Neural crest cell (in vitro differentiated cells): Measurements from ENCODE around the gene RPL9. TPM values are rescaled to one million over a fixed set of nuclear protein-coding genes. Genes with fewer than 3 reads are reported as not detected.
"Not testable (repeated sequence)": the region's sequence is repeated elsewhere in the genome, so short reads cannot be mapped to it uniquely, and the experiment has no call there.

Experiments used
- DNase-seq: peaks from one replicate; pipeline ENCODE4 v3.0.0; 2021; ENCODE audit warnings: low read depth, mixed read lengths, low spot score
- H3K27ac Mint-ChIP-seq: one replicate; pipeline ENCODE4 v1.8.0; 2021; ENCODE audit warnings: mild to moderate bottlenecking, mixed read lengths; ENCODE audit not compliant: unreplicated experiment
- H3K27me3 Mint-ChIP-seq: 2 replicates; pipeline ENCODE4 v1.8.0; 2021; ENCODE audit warnings: low read depth, mild to moderate bottlenecking, mixed read lengths
- H3K36me3 Mint-ChIP-seq: 2 replicates; pipeline ENCODE4 v1.8.0; 2021; ENCODE audit warnings: low read depth, mild to moderate bottlenecking, mixed read lengths
- H3K4me1 Mint-ChIP-seq: 2 replicates; pipeline ENCODE4 v1.8.0; 2021; ENCODE audit warnings: mixed read lengths
- H3K4me3 Mint-ChIP-seq: one replicate; pipeline ENCODE4 v1.8.0; 2021; ENCODE audit warnings: mild to moderate bottlenecking, mixed read lengths
- H3K9me3 Mint-ChIP-seq: 2 replicates; pipeline ENCODE4 v1.8.0; 2021; ENCODE audit warnings: mixed read lengths
- CTCF ChIP-seq: fragments of 200-600 bp; sonication (generic); conservative IDR thresholded peaks from 2 replicates; pipeline ENCODE4 v1.5.0; 2021; ENCODE audit warnings: antibody characterized with exemption, mild to moderate bottlenecking
- total RNA-seq: library from RNA; stranded (reverse); gene quantifications from 2 replicates; pipeline ENCODE4 v1.2.1, GENCODE V29; 2021

RPL9 gene
- total RNA-seq, 1 donor from 2014 or later, result 1,529 TPM

- H3K4me1 Mint-ChIP-seq, result no peaks in the 10 kb centered on the region
- no peak overlapping the region for H3K4me3 Mint-ChIP-seq
- H3K27me3 Mint-ChIP-seq, result no peaks in the 10 kb centered on the region
- no peak for TF ChIP-seq CTCF
- H3K27ac Mint-ChIP-seq, result no peak overlapping the region
- no peaks in the 10 kb centered on the region for H3K9me3 Mint-ChIP-seq
- no peaks in the 10 kb centered on the region for H3K36me3 Mint-ChIP-seq
- DNase-seq, result no peak
Observed at GRCh38 chr4:39427520-39428114, 31.1 kb downstream of the RPL9 start.

DNA sequence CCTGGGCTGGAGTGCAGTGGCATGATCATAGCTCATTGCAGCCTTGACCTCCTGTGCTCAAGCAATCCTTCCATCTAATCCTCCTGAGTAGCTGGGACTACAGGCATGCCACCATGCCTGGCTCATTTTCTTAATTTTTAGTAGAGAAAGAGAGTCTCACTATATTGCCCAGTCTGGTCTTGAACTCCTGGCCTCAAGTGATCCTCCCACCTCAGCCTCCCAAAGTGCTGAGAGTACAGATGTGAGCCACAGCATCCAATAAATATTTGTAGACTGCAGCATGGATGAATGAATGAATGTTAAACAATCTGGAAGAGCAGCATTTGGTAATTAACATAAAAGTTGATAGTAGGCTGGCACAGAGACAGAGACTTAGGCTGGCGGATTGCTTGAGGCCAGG lies 32.0 kb downstream of the RPL9 start:
- DNase-seq, result no peak
- no peaks in the 10 kb centered on the region for H3K27me3 Mint-ChIP-seq
- no peak overlapping the region for H3K4me3 Mint-ChIP-seq
- no peak overlapping the region for H3K27ac Mint-ChIP-seq
- H3K36me3 Mint-ChIP-seq, result no peaks in the 10 kb centered on the region
- H3K4me1 Mint-ChIP-seq, result no peaks in the 10 kb centered on the region
- TF ChIP-seq CTCF, result no peak
- H3K9me3 Mint-ChIP-seq, result no peaks in the 10 kb centered on the region

GRCh38 chr4:39425297-39425696 lies 33.4 kb downstream of the RPL9 start:
- DNase-seq, H3K4me1 Mint-ChIP-seq, H3K27me3 Mint-ChIP-seq, H3K9me3 Mint-ChIP-seq, H3K27ac Mint-ChIP-seq, H3K36me3 Mint-ChIP-seq, H3K4me3 Mint-ChIP-seq: not testable (repeated sequence)

GRCh38 chr4:39422247-39422646 lies 36.5 kb downstream of the RPL9 start:
- H3K9me3 Mint-ChIP-seq, result no peaks in the 10 kb centered on the region
- no peaks in the 10 kb centered on the region for H3K27me3 Mint-ChIP-seq
- H3K36me3 Mint-ChIP-seq, result no peaks in the 10 kb centered on the region
- no peak for DNase-seq
- H3K4me3 Mint-ChIP-seq, result no peak overlapping the region
- no peak for TF ChIP-seq CTCF
- no peak overlapping the region for H3K27ac Mint-ChIP-seq
- H3K4me1 Mint-ChIP-seq, result no peaks in the 10 kb centered on the region

DNA sequence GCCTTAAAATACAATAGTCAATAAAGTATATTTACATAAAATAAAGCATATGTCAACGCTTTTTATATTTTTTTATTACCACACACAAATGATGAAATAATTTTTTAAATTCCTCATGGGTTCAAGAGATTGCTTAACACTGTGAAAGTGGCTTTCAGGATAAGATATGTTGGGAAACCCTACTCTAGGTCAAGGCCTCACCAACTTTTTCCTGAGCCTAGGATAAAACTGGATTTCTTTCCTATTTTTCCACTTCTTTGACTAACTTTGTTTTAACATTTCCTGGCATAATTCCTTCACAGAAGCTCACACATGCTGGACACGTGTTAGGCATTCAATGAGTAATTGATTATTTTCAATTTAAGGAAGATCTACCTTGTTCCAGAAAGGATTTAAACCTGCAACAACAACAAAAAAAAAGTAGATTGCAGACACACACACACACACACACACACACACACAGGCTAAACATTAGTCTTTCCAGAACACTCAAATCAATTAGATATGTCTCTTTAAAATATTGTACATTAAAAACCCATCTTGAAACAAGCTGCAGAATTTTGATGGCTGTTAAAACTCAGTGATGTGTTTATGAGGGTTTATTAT lies 42.9 kb downstream of the RPL9 start:
- H3K36me3 Mint-ChIP-seq, result no peaks in the 10 kb centered on the region
- DNase-seq, result no peak
- H3K9me3 Mint-ChIP-seq, result no peaks in the 10 kb centered on the region
- H3K4me1 Mint-ChIP-seq, result no peaks in the 10 kb centered on the region
- H3K27ac Mint-ChIP-seq, result no peak overlapping the region
- no peak overlapping the region for H3K4me3 Mint-ChIP-seq
- no peak for TF ChIP-seq CTCF
- no peaks in the 10 kb centered on the region for H3K27me3 Mint-ChIP-seq

DNA sequence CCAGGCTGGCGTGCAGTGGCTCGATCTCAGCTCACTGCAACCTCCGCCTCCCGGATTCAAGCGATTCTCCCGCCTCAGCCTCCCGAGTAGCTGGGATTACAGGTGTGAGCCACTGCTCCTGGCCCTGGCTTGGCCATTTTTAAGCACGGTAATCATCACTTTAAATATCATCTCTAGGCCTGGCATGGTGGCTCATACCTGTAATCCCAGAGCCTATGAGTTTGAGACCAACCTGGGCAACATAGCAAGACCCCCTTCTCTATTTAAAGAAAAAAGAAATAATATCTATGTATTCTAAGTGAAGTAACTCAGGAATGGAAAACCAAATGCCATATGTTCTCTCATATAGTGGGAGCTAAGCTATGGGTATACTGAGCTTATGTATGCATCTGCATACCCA lies 47.2 kb downstream of the RPL9 start:
- H3K4me3 Mint-ChIP-seq, H3K27me3 Mint-ChIP-seq, H3K9me3 Mint-ChIP-seq, H3K27ac Mint-ChIP-seq, H3K4me1 Mint-ChIP-seq, H3K36me3 Mint-ChIP-seq, DNase-seq: not testable (repeated sequence)
